ENCODE results near the gene PLA2G4C. TPM values are rescaled to one million over a fixed set of nuclear protein-coding genes. Genes with fewer than 3 reads are reported as not detected.

The PLA2G4C gene
- total and polyA plus RNA-seq, 2 experiments from 2014 or later = 2.9 to 3.4 TPM

DNA sequence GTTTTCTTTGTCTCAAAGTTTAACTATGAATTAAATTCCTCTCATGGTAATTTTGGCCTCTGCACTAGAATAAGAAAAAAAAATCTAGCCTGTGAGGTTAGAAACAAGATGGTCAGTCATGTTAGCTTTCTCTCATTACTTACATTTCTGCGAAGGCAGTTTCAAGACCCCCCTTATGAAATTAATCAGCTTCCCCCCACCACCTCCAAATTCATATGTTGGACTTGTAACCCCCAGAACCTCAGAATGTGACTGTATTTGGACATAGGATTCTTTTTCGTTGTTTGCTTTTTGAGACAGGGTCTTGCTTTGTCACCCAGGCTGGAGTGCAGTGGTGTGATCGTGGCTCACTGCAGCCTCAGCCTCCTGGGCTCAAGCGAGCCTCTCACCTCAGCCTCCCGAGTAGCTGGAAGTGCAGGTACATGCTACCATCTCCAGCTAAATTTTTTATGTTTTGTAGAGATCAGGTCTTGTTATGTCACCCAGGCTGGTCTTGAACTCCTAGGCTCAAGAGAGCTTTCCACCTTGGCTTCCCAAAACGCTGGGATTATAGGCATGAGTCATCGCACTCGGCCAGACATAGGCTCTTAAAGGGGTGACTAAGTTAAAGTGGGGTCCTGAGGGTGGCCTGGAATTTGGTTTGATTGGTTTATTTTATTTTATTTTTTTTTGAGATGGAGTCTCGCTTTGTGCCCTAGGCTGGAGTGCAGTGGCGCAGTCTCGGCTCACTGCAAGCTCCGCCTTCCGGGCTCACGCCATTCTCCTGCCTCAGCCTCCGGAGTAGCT is 1.4 kb downstream of the PLA2G4C start:
- no peak overlapping the region for H2AFZ ChIP-seq
- TF ChIP-seq, protein P1, sequence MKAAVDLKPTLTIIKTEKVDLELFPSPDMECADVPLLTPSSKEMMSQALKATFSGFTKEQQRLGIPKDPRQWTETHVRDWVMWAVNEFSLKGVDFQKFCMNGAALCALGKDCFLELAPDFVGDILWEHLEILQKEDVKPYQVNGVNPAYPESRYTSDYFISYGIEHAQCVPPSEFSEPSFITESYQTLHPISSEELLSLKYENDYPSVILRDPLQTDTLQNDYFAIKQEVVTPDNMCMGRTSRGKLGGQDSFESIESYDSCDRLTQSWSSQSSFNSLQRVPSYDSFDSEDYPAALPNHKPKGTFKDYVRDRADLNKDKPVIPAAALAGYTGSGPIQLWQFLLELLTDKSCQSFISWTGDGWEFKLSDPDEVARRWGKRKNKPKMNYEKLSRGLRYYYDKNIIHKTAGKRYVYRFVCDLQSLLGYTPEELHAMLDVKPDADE (IDR thresholded peaks at IDR 0.05) = no peak
- no peaks in the 10 kb centered on the region; the same call in 1 of the 2 replicates for H3F3A ChIP-seq (replicated peaks; ENCODE audit: low read depth)
- no peaks in the 10 kb centered on the region for H3K27me3 ChIP-seq (ENCODE audit: insufficient read depth)
- no peak overlapping the region for H3K27ac ChIP-seq (ENCODE audit: low read depth)
- H3K4me1 ChIP-seq (ENCODE audit: insufficient read depth) = no peaks in the 10 kb centered on the region; the same call in 1 of the 2 replicates
- Mint-ChIP-seq H3K4me3 (no peak overlapping the region), H3K36me3 (ENCODE audit: low read depth) (no peaks in the 10 kb centered on the region; the same call in 2 of the 3 replicates), H3K27me3 (ENCODE audit: insufficient read depth, low read depth, poor library complexity) (peaks cover 18% of the 10 kb centered on the region), H3K27ac (no peak overlapping the region), H3K4me1 (peaks cover 4% of the 10 kb centered on the region; the same call in 2 of the 3 replicates), H3K9me3 (no peaks in the 10 kb centered on the region)
- DNase-seq (ENCODE audit: low spot score) (no peak), ATAC-seq (no peak)
- H3K4me3 ChIP-seq = no peak overlapping the region
- H3K36me3 ChIP-seq (ENCODE audit: insufficient read depth) = no peaks in the 10 kb centered on the region
- no peaks in the 10 kb centered on the region for H3K79me2 ChIP-seq (replicated peaks; ENCODE audit: insufficient read depth)
- no peaks in the 10 kb centered on the region for H4K20me1 ChIP-seq (replicated peaks; ENCODE audit: insufficient read depth)
- no peak overlapping the region for H3K4me2 ChIP-seq
- H3K9me2 ChIP-seq (ENCODE audit: insufficient read depth) = no peaks in the 10 kb centered on the region

DNA sequence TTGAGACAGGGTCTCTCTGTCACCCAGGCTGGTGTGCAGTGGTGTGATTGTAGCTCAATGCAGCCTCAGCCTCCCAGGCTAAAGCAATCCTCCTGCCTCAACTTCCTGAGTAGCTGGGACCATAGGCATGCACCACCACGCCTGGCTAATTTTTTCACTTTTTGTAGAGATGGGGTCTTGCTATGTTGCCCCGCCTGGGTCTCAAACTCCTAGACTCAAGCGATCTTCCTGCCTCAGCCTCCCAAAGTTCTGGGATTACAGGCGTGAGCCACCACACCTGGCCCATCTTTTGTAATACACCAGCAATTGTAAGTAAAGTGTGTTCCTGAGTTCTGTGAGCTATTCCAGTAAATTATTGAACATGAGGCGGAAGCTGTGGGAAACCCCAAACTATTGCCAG is 6.7 kb downstream of the PLA2G4C start:
- H3K9me2 ChIP-seq (ENCODE audit: insufficient read depth) = no peaks in the 10 kb centered on the region
- no peak overlapping the region for H3K4me2 ChIP-seq
- H3K4me3 ChIP-seq = no peak overlapping the region
- no peak for ATAC-seq
- H4K20me1 ChIP-seq (replicated peaks; ENCODE audit: insufficient read depth) = no peaks in the 10 kb centered on the region
- H3K4me1 Mint-ChIP-seq = no peaks in the 10 kb centered on the region
- no peaks in the 10 kb centered on the region for H3K79me2 ChIP-seq (replicated peaks; ENCODE audit: insufficient read depth)
- no peaks in the 10 kb centered on the region; the same call in 1 of the 2 replicates for H3K4me1 ChIP-seq (ENCODE audit: insufficient read depth)
- H3K27me3 Mint-ChIP-seq (ENCODE audit: insufficient read depth, low read depth, poor library complexity) = peaks cover 12% of the 10 kb centered on the region
- no peak overlapping the region for H2AFZ ChIP-seq
- no peaks in the 10 kb centered on the region for H3K36me3 ChIP-seq (ENCODE audit: insufficient read depth)
- no peak overlapping the region for H3K4me3 Mint-ChIP-seq
- H3K36me3 Mint-ChIP-seq (ENCODE audit: low read depth) = no peaks in the 10 kb centered on the region
- no peaks in the 10 kb centered on the region for H3F3A ChIP-seq (replicated peaks; ENCODE audit: low read depth)
- no peaks in the 10 kb centered on the region for H3K27me3 ChIP-seq (ENCODE audit: insufficient read depth)
- peaks cover 5% of the 10 kb centered on the region; the same call in 1 of the 3 replicates for H3K9me3 Mint-ChIP-seq
- no peak overlapping the region for H3K27ac Mint-ChIP-seq
- no peak for DNase-seq (ENCODE audit: low spot score)
- H3K27ac ChIP-seq (ENCODE audit: low read depth) = no peak overlapping the region
- TF ChIP-seq ZNF331 (CRISPR knock-in tag; IDR thresholded peaks at IDR 0.05; ENCODE audit: low read depth) (no peak), EZH2phosphoT487 (IDR thresholded peaks at IDR 0.05; ENCODE audit: unreplicated experiment) (no peak), POLR2AphosphoS5 (IDR thresholded peaks at IDR 0.05; ENCODE audit: low read depth) (no peak), NANOG (IDR thresholded peaks at IDR 0.05; ENCODE audit: borderline replicate concordance) (no peak), JUNB (IDR thresholded peaks at IDR 0.05; ENCODE audit: unreplicated experiment) (no peak)
- TF ChIP-seq, protein P2, sequence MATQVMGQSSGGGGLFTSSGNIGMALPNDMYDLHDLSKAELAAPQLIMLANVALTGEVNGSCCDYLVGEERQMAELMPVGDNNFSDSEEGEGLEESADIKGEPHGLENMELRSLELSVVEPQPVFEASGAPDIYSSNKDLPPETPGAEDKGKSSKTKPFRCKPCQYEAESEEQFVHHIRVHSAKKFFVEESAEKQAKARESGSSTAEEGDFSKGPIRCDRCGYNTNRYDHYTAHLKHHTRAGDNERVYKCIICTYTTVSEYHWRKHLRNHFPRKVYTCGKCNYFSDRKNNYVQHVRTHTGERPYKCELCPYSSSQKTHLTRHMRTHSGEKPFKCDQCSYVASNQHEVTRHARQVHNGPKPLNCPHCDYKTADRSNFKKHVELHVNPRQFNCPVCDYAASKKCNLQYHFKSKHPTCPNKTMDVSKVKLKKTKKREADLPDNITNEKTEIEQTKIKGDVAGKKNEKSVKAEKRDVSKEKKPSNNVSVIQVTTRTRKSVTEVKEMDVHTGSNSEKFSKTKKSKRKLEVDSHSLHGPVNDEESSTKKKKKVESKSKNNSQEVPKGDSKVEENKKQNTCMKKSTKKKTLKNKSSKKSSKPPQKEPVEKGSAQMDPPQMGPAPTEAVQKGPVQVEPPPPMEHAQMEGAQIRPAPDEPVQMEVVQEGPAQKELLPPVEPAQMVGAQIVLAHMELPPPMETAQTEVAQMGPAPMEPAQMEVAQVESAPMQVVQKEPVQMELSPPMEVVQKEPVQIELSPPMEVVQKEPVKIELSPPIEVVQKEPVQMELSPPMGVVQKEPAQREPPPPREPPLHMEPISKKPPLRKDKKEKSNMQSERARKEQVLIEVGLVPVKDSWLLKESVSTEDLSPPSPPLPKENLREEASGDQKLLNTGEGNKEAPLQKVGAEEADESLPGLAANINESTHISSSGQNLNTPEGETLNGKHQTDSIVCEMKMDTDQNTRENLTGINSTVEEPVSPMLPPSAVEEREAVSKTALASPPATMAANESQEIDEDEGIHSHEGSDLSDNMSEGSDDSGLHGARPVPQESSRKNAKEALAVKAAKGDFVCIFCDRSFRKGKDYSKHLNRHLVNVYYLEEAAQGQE (IDR thresholded peaks at IDR 0.05; ENCODE audit: unreplicated experiment) = no peak
- TF ChIP-seq, protein P1 (IDR thresholded peaks at IDR 0.05) = no peak
- TF ChIP-seq, protein P3, sequence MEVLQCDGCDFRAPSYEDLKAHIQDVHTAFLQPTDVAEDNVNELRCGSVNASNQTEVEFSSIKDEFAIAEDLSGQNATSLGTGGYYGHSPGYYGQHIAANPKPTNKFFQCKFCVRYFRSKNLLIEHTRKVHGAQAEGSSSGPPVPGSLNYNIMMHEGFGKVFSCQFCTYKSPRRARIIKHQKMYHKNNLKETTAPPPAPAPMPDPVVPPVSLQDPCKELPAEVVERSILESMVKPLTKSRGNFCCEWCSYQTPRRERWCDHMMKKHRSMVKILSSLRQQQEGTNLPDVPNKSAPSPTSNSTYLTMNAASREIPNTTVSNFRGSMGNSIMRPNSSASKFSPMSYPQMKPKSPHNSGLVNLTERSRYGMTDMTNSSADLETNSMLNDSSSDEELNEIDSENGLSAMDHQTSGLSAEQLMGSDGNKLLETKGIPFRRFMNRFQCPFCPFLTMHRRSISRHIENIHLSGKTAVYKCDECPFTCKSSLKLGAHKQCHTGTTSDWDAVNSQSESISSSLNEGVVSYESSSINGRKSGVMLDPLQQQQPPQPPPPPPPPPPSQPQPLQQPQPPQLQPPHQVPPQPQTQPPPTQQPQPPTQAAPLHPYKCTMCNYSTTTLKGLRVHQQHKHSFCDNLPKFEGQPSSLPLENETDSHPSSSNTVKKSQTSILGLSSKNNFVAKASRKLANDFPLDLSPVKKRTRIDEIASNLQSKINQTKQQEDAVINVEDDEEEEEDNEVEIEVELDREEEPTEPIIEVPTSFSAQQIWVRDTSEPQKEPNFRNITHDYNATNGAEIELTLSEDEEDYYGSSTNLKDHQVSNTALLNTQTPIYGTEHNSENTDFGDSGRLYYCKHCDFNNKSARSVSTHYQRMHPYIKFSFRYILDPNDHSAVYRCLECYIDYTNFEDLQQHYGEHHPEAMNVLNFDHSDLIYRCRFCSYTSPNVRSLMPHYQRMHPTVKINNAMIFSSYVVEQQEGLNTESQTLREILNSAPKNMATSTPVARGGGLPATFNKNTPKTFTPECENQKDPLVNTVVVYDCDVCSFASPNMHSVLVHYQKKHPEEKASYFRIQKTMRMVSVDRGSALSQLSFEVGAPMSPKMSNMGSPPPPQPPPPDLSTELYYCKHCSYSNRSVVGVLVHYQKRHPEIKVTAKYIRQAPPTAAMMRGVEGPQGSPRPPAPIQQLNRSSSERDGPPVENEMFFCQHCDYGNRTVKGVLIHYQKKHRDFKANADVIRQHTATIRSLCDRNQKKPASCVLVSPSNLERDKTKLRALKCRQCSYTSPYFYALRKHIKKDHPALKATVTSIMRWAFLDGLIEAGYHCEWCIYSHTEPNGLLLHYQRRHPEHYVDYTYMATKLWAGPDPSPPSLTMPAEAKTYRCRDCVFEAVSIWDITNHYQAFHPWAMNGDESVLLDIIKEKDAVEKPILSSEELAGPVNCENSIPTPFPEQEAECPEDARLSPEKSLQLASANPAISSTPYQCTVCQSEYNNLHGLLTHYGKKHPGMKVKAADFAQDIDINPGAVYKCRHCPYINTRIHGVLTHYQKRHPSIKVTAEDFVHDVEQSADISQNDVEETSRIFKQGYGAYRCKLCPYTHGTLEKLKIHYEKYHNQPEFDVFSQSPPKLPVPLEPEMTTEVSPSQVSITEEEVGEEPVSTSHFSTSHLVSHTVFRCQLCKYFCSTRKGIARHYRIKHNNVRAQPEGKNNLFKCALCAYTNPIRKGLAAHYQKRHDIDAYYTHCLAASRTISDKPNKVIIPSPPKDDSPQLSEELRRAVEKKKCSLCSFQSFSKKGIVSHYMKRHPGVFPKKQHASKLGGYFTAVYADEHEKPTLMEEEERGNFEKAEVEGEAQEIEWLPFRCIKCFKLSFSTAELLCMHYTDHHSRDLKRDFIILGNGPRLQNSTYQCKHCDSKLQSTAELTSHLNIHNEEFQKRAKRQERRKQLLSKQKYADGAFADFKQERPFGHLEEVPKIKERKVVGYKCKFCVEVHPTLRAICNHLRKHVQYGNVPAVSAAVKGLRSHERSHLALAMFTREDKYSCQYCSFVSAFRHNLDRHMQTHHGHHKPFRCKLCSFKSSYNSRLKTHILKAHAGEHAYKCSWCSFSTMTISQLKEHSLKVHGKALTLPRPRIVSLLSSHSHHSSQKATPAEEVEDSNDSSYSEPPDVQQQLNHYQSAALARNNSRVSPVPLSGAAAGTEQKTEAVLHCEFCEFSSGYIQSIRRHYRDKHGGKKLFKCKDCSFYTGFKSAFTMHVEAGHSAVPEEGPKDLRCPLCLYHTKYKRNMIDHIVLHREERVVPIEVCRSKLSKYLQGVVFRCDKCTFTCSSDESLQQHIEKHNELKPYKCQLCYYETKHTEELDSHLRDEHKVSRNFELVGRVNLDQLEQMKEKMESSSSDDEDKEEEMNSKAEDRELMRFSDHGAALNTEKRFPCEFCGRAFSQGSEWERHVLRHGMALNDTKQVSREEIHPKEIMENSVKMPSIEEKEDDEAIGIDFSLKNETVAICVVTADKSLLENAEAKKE (CRISPR knock-in tag; IDR thresholded peaks at IDR 0.05) = no peak

Data from GM23338 (cell line).